HPDE6-E6E7 (cell line): ENCODE data around the gene SPINK1.
"Not testable (repeated sequence)": the region's sequence is repeated elsewhere in the genome, so short reads cannot be mapped to it uniquely, and the experiment has no call there.

Experiments
- DNase-seq: peaks from one replicate; pipeline ENCODE4 v3.0.0; 2011; ENCODE audit warnings: missing footprints; ENCODE audit errors: extremely low spot score

SPINK1 gene

DNA sequence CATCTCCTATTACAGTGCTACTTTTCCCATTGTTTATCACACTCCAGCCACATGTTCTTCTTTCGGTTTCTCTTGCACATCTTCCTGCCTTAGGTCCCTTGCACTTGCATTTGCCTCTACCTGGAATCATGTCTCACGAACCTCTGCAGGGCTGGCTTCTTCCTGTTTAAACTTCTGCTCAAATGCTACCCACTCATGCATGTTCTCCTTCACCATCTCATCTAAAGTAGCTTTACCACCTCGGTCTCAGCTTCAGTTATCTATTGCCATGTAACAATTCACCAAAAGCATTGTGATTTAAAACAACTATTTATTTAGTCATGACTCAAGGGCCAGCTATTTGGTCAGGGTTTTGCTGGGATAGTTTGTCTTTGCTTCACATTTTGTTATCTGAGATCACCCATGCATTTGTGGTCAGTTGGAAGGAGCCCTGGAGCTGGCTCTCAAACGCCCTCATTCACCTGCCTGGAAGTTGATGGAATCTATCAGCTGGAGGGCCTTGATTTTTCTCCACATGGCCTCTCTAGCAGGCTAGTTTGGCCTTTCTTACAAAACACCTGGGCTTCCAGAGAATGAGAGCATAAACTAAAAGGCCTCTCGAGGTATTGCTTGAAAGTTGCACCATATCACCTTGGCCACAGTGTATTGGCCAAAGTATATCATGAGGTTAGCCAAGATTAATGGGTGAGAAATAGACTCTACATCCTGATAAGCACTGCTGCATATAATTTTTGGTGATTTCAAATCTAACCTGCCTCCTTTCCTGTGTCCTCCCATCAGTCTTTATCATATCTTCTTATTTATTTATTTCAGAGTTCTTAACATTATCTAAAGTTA lies 21.4 kb downstream of the SPINK1 start:
- no peak for DNase-seq

GRCh38 chr5:147805030-147805454 lies 26.4 kb downstream of the SPINK1 start:
- DNase-seq = no peak

GRCh38 chr5:147804334-147804733 lies 27.1 kb downstream of the SPINK1 start:
- DNase-seq = no peak

- no peak for DNase-seq
Observed at GRCh38 chr5:147803926-147804325, 27.5 kb downstream of the SPINK1 start.

GRCh38 chr5:147803161-147803560 lies 28.3 kb downstream of the SPINK1 start:
- DNase-seq = not testable (repeated sequence)

DNA sequence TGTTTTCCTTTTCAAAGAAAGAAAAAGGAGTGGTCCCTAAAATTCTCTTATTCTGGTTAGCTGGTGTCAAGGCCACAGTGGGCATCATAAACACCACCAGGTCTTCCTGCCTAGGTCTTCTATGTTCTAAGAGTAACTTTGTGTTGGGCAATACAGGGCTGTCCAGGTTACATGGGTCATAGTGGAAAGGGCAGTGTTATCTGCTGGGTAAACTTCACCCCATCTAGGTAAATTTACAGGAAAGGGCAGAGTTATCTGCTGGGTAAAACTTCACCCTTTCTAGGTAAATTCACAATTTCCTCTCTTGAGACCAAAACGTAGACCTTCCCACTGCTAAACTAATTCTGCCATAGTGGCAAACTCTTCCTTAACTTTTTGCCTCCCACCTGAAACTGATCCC lies 30.0 kb downstream of the SPINK1 start:
- no peak for DNase-seq

DNA sequence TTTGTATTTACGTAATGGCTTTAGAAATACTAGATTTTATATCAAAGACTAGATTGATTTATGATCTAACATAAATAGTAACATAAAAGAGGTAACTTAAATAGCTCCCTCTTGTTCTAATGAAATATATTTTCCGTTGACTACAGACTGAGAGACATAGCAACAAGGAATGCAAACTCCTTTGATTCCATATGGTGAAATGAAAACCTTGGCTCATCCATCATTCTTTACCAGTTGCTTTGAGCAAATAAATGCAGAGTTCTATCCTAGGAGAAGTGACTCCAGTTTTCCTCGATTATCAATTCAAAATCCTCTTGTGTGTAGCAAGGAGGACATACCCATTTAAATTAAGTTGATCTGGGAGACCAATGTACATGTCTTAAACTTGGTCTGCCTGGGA lies 31.0 kb downstream of the SPINK1 start:
- no peak for DNase-seq

- DNase-seq = peak; percentile 6
Observed at GRCh38 chr5:147796556-147797308, 34.7 kb downstream of the SPINK1 start.

DNA sequence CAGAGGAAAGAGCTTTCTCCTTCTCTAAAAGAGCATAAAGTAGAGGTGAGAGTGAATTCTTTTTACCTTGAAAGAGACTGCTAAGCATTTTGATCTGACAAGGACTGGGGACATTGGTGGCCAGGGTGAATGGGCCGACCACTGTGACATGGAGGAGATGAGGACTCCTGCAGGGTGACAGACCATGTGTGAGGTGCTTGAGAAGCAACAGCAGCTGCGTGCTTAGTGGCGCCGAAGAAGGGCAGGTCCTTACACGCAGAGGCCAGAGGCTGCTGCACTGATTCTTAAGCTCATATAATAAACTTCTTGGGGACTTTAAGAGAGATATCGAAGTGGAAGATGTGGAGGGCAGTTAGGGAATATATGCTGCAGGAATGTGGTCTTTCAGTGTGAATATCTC lies 40.3 kb downstream of the SPINK1 start:
- DNase-seq = no peak

DNA sequence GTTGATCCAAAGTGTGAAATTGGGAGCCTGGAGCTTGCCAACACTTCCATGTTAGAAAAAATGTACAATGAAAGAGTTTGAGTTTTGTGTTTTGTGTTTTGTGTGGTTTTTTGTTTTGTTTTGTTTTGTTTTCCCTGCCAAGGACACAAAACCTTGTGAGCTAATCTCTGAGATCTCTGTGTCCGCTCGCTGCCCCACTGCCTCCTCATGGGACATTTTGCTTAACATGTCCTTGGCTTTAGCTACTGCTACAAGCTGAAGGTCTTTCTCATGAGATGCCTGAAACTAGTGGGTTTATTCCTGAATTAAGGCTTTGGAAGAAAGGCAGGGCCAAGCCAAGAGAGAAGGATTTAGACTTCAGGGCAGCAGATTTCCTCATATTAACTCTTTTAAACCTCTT lies 41.7 kb downstream of the SPINK1 start:
- no peak for DNase-seq

DNA sequence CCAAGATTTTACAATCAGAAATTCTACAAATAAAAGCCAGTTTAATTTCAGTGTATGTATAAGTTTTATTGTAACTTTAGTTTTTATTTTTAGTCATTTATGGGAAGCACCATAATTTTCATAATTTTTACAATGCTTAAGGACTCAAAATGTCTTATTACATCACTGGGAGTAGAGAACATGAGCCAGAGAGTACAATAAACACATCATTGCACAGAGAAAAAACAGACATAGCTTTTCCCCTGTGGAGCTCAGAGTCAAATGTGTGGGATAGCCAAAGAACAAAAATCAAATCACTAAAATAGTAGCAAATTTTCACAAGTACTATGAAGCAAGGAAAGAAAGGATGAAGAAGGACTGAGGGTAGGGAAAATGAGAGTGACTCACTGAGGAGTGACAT lies 43.4 kb downstream of the SPINK1 start:
- no peak for DNase-seq

DNA sequence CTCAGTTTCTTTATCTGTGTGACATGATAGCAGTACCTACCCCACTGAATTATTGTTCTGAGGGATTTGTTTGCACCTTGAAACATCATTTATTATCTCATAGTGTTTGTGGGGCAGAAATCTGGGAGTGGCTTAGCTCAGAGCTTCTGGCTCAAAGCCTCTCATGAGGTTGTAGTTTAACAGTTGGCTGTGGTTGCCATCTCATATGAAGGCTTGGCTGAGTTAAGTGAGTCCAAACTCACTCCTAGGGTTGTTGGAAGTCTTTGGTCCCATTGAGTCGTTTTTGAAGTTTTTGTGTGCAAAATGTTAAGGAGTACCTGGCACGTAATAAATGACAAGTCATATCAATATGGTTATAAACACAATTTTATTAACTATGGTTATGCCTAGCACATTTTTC lies 45.3 kb downstream of the SPINK1 start:
- DNase-seq = no peak

DNA sequence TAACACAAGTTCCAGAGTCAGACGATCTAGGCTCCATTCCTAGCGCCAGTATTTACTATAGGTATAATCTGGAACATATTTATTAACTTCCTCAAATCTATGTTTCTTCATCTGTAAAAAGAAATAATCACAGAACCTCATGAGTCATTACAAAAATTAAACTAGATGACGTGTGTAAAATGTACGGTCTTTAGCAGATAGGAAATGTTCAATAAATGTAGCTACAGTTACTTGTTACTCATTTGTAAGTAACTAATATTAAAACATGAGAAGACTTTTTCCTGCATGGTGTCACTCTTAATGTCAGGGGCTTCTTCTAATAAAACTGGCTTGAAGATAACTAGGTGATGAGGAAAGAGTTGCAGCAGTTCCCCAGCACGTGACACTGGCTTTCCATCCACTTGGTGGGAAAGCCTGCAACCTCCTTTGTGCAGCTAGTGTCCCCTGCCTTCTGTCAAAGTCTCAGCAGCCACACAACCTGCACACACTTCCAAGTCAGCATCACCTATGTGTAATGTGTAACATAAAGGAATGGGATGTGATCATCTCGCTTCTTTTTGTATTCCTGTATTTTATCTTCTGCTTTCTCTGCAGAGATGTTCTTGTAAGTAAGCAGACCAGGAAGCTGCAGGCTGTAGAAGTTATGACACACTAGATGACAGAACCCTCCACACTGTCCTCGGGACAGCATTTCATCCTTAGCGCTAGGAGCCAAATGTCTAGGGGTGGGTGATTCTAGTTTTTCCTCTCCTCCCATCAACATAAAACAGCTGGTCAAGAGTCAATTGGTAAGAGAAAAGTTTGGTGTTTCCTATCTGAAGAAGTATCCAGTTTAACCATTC lies 47.1 kb downstream of the SPINK1 start:
- DNase-seq = no peak

- no peak for DNase-seq
Observed at GRCh38 chr5:147782110-147783028, 49.1 kb downstream of the SPINK1 start, which contains the start of gene JAKMIP2. Gene JAKMIP2 (minus strand): TSS chr5:147782728. CDS start chr5:147671806, 110,922 bp downstream.

DNA sequence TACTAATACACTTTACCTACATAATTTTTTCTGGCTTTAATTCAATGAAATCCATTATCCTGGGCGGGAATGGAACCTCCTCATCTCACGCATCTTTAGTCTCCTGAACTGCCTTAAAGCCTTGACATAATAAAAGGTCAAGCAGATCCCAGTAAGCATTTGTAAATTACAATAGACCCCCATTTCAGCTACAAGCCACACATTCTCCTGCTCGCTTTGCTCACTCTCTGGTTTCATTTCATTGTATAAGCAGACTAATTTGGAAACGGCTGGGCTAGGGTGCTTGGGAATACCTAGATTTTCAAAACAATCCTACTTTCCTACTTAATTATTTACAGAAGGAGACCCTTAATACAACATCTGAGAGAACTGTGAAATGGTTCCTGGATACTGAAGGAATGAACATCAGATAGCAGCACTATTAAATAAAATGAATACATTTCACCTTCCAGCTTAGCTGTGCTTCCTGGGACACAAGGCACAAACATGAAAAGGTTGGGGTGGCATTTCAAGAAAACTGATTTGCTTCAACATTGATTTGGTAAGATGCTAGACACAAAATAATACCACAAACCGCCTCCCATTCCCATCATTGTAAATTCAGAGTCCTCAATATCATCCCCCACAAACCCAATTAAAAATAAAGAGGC lies 50.4 kb downstream of the SPINK1 start:
- DNase-seq = no peak

- DNase-seq = no peak
Observed at GRCh38 chr5:147779694-147780093, 51.8 kb downstream of the SPINK1 start.

- DNase-seq = no peak
Observed at GRCh38 chr5:147776989-147777388, 54.5 kb downstream of the SPINK1 start.
